GM12878 (cell line): ENCODE results near the gene RGS11. TPM values are rescaled to one million over a fixed set of nuclear protein-coding genes. Genes with fewer than 3 reads are reported as not detected.

ENCODE experiments used
- ATAC-seq: fragments of 200-7000 bp; cut with Tn5 transposase; 3 replicates; pipeline ENCODE4 v1.9.1; 2020; ENCODE audit warnings: mild to moderate bottlenecking, moderate library complexity
- BruUV-seq: library from RNA; stranded (reverse); fragments of 400-500 nt; replicated peaks from 2 replicates; lab custom pipeline; 2021; lab: Mats Ljungman, UMichigan
- CTCF ChIA-PET: fragments of 300-600 bp; sonication (Branson Sonifier 250); formaldehyde crosslinking; extraction: SDS; loops from one replicate; lab custom pipeline; 2021; ENCODE audit warnings: inconsistent platforms; lab: Yijun Ruan, JAX
- POLR2A ChIA-PET: fragments of 350-600 bp; formaldehyde crosslinking; extraction: SDS; loops from one replicate; lab custom pipeline; 2021; ENCODE audit warnings: inconsistent platforms; lab: Charles Lee
- RAD21 ChIA-PET: fragments of 300-600 bp; sonication (Branson Sonifier 250); formaldehyde crosslinking; loops from one replicate; lab custom pipeline; 2023; ENCODE audit warnings: antibody characterized with exemption; ENCODE audit not compliant: unreplicated experiment; lab: Charles Lee
- SMC1A ChIA-PET: fragments of 300-600 bp; sonication (Branson Sonifier 250); formaldehyde crosslinking; loops from one replicate; lab custom pipeline; 2023; ENCODE audit not compliant: unreplicated experiment, uncharacterized antibody; lab: Charles Lee
- DNase-seq: peaks from one replicate; pipeline ENCODE4 v3.0.0-alpha.2; 2011; ENCODE audit warnings: low read depth, low spot score
- FAIRE-seq: peaks from 3 replicates; lab custom pipeline; 2011; peaks lifted over from hg19 to GRCh38; lab: Jason Lieb, UNC
- H2AFZ ChIP-seq: 2 replicates; pipeline ENCODE4 v1.6.0; 2011; ENCODE audit warnings: low read depth, low read length, control low read depth; ENCODE audit not compliant: control insufficient read depth
- H3K27ac ChIP-seq: 2 replicates; pipeline ENCODE4 v1.5.1; 2011; ENCODE audit warnings: control low read depth; ENCODE audit not compliant: control insufficient read depth, insufficient read depth
- H3K27me3 ChIP-seq, 2 experiments: replicated peaks in 1 of 2; 2 replicates each; pipeline versions ENCODE4 v1.6.0 to v1.6.1; 2011; ENCODE audit warnings: low read length in 1 of 2; ENCODE audit not compliant: control insufficient read depth in 2 of 2, insufficient read depth in 2 of 2
- H3K36me3 ChIP-seq, 2 experiments: 2 replicates each; pipeline ENCODE4 v1.5.1; 2011; ENCODE audit warnings: low read length in 1 of 2; ENCODE audit not compliant: control insufficient read depth in 2 of 2, insufficient read depth in 2 of 2
- H3K4me1 ChIP-seq: 2 replicates; pipeline ENCODE4 v1.6.1; 2011; ENCODE audit warnings: mild to moderate bottlenecking, low read length, moderate library complexity, mixed read lengths; ENCODE audit not compliant: control insufficient read depth, insufficient read depth
- H3K4me2 ChIP-seq: 2 replicates; pipeline ENCODE4 v1.6.0; 2011; ENCODE audit warnings: control low read depth; ENCODE audit not compliant: control insufficient read depth, insufficient read depth
- H3K4me3 ChIP-seq: fragments of 200-600 bp; sonication (generic); 2 replicates; pipeline ENCODE4 v1.5.1; 2016
- H3K79me2 ChIP-seq: 2 replicates; pipeline ENCODE4 v1.6.0; 2011; ENCODE audit warnings: low read length; ENCODE audit not compliant: control insufficient read depth, insufficient read depth
- H3K9ac ChIP-seq: 2 replicates; pipeline ENCODE4 v1.8.0; 2011; ENCODE audit warnings: low read length, control low read depth, mixed read lengths; ENCODE audit not compliant: control insufficient read depth, insufficient read depth
- H3K9me3 ChIP-seq: replicated peaks from 3 replicates; pipeline ENCODE4 v1.5.1; 2011; ENCODE audit warnings: mild to moderate bottlenecking, low read length; ENCODE audit not compliant: control insufficient read depth, insufficient read depth
- H4K20me1 ChIP-seq: 2 replicates; pipeline ENCODE4 v1.6.0; 2011; ENCODE audit not compliant: control insufficient read depth, insufficient read depth
- BCLAF1 ChIP-seq: fragments of 450-650 bp; IDR thresholded peaks from 2 replicates; pipeline ENCODE4 v1.6.1; 2017; ENCODE audit warnings: antibody characterized with exemption, mild to moderate bottlenecking, moderate library complexity
- BHLHE40 ChIP-seq, 2 experiments: fragments of 450-650 bp in 1 of 2; IDR thresholded peaks; 2 replicates each; pipeline ENCODE4 v1.6.1; 2011 to 2017; ENCODE audit warnings: low read depth in 2 of 2, borderline replicate concordance in 1 of 2, improper control_type of control experiment in 1 of 2, low read length in 1 of 2, mild to moderate bottlenecking in 1 of 2
- CEBPB ChIP-seq, 2 experiments: fragments of 150-350 bp in 1 of 2; IDR thresholded peaks; 2 replicates each; pipeline ENCODE4 v1.6.1; 2012 to 2014; ENCODE audit warnings: low read depth in 2 of 2, low read length in 2 of 2, borderline replicate concordance in 1 of 2, inconsistent platforms in 1 of 2
- E4F1 ChIP-seq: fragments of 450-650 bp; IDR thresholded peaks from 2 replicates; pipeline ENCODE4 v1.6.1; 2018; ENCODE audit warnings: borderline replicate concordance, mild to moderate bottlenecking; ENCODE audit not compliant: partially characterized antibody
- EED ChIP-seq: sonication (generic); IDR thresholded peaks from 2 replicates; pipeline ENCODE4 v1.6.1; 2016; ENCODE audit warnings: antibody characterized with exemption, low read depth
- GATAD2B ChIP-seq: fragments of 450-650 bp; conservative IDR thresholded peaks from 2 replicates; pipeline ENCODE4 v1.6.1; 2017; ENCODE audit warnings: low read depth, mild to moderate bottlenecking, moderate library complexity
- IKZF1 ChIP-seq: fragments of 450-650 bp; conservative IDR thresholded peaks from 2 replicates; pipeline ENCODE4 v1.6.1; 2017; ENCODE audit warnings: antibody characterized with exemption, mild to moderate bottlenecking
- KLF5 ChIP-seq: fragments of 450-650 bp; IDR thresholded peaks from 2 replicates; pipeline ENCODE4 v1.6.1; 2014; ENCODE audit warnings: mild to moderate bottlenecking; ENCODE audit not compliant: partially characterized antibody
- LARP7 ChIP-seq: fragments of 450-650 bp; IDR thresholded peaks from 2 replicates; pipeline ENCODE4 v1.6.1; 2017; ENCODE audit warnings: mild to moderate bottlenecking
- MTA3 ChIP-seq: IDR thresholded peaks from 2 replicates; pipeline ENCODE4 v1.6.1; 2012; ENCODE audit warnings: low read length, inconsistent platforms, borderline replicate concordance
- MXI1 ChIP-seq: fragments of 150-350 bp; IDR thresholded peaks from 2 replicates; pipeline ENCODE4 v1.6.1; 2011; ENCODE audit warnings: low read depth, mild to moderate bottlenecking, inconsistent platforms, low read length, improper control_type of control experiment
- NFIC ChIP-seq: IDR thresholded peaks from 2 replicates; pipeline ENCODE4 v1.6.1; 2012; ENCODE audit warnings: low read depth, mild to moderate bottlenecking, inconsistent platforms, low read length, moderate library complexity
- NR2C1 ChIP-seq: fragments of 450-650 bp; IDR thresholded peaks from 2 replicates; pipeline ENCODE4 v1.6.1; 2017; ENCODE audit warnings: antibody characterized with exemption, mild to moderate bottlenecking, moderate library complexity
- PAX5 ChIP-seq: IDR thresholded peaks from 2 replicates; pipeline ENCODE4 v1.6.1; 2011; ENCODE audit warnings: low read depth, low read length, borderline replicate concordance
- YBX1 ChIP-seq: fragments of 450-650 bp; IDR thresholded peaks from 2 replicates; pipeline ENCODE4 v1.6.1; 2016; ENCODE audit warnings: antibody characterized with exemption
- WGBS: methylation state at CpG from one replicate; pipeline ENCODE4 v1.1.6; 2016; ENCODE audit warnings: low lambda C conversion rate; ENCODE audit not compliant: insufficient replicate concordance, insufficient coverage; ENCODE audit errors: missing lambda C conversion rate; 5-methylcytosine and 5-hydroxymethylcytosine counted together
- in situ Hi-C: fragments of 300-500 bp; cut with MboI; formaldehyde crosslinking; loops from 9 replicates; pipeline ENCODE4 v1.14.3; 2018; ENCODE audit warnings: mixed read lengths
- intact Hi-C: fragments of 100-400 bp; cut with micrococcal nuclease; formaldehyde crosslinking; loops from one replicate; pipeline ENCODE4 v1.14.2; 2022; ENCODE audit not compliant: unreplicated experiment
- polyA plus RNA-seq, 11 experiments: library from polyadenylated mRNA; depleted of rRNA in 4 of 11; unstranded in 6 of 11; stranded (reverse) in 5 of 11; fragments of >200 nt; fragmentation: Nextera tagmentation in 4 of 11; fragmentation: Illumina TruSeq in 1 of 11; extraction: Ambion mirVana in 4 of 11; extraction: Trizol in 1 of 11; gene quantifications; 1 replicate in 1 of 11; 2 replicates in 10 of 11; pipeline versions ENCODE4 v1.2.1 to v1.2.3, GENCODE V29; 2011 to 2016; ENCODE audit warnings: inconsistent platforms in 2 of 11, missing spikeins in 2 of 11, low read depth in 1 of 11
- total RNA-seq, 4 experiments: library from RNA; depleted of rRNA in 3 of 4; stranded (reverse); fragments of >200 nt in 3 of 4; fragmentation: Illumina TruSeq in 1 of 4; extraction: Trizol in 1 of 4; gene quantifications; 2 replicates each; pipeline versions ENCODE4 v1.2.1 to v1.2.3, GENCODE V29; 2013 to 2021
- TF ChIP-seq, protein P1 (sequence below): IDR thresholded peaks from 2 replicates; pipeline ENCODE4 v1.6.1; 2011; ENCODE audit warnings: low read depth, mild to moderate bottlenecking, low read length, moderate library complexity, borderline replicate concordance; ENCODE audit errors: extremely low read depth

RGS11 gene
- total and polyA plus RNA-seq, 10 of the 15 experiments (the other 5 are each of a cell fraction or from before 2014, with no cell fraction given), result 0.04 TPM; not detected in 9

GRCh38 chr16:290015-290680 is 14.4 kb upstream of the RGS11 start (continued):
- TF ChIP-seq NFIC, result no peak

DNA sequence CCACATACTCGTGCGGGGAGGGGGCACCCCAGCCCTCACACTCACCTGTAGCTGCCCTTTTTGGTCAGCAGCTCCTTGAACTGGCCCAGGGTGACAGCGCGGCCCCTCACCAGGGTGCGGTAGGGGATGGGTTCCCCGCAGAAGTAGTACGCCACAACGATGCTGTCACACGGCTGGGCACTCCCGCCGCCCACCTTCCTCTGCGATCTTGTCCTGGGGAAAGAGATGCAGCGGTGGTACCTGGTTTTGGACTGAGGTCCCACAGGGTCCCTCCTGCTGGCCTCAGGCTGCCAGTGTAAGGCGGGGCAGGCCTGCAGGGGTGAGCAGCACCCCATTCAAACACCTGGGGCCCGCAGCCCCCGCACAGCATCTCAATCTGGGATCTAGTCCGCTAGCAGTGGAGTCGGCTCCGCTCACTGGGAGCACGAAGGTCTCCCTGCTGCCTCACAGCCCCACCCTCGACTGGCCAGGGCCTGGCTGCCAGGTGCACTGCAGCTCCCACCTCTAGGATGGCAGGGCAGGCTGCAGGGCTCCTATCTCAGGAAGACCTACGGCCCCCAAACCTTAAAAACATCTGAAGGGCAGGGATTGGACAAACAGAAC is 13.8 kb upstream of the RGS11 start:
- FAIRE-seq (no peak), DNase-seq (no peak), ATAC-seq (no peak)
- Histone ChIP-seq H3K9ac (no peak overlapping the region), H3K4me1 (no peaks in the 10 kb centered on the region), H3K27ac (no peak overlapping the region), H2AFZ (no peak overlapping the region), H3K36me3 (peaks cover 0 to 13% of the 10 kb centered on the region in 2 experiments; a peak in 2 of 4 replicates), H3K79me2 (no peaks in the 10 kb centered on the region), H3K4me2 (no peak overlapping the region), H4K20me1 (no peaks in the 10 kb centered on the region), H3K9me3 (no peaks in the 10 kb centered on the region), H3K27me3 (no peaks in the 10 kb centered on the region), H3K4me3 (no peak overlapping the region)
- BruUV-seq, result no TSS peak
- ChIA-PET CTCF (no interaction called here), POLR2A (no interaction called here), RAD21 (no interaction called here), SMC1A (no interaction called here)
- WGBS, result 88% methylated on average over 22 of the region's 22 CpGs
- in situ Hi-C loops, result no loop called here
- intact Hi-C loops, result no loop called here
- TF ChIP-seq, protein P1, sequence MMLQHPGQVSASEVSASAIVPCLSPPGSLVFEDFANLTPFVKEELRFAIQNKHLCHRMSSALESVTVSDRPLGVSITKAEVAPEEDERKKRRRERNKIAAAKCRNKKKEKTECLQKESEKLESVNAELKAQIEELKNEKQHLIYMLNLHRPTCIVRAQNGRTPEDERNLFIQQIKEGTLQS, result no peak
- TF ChIP-seq CEBPB (IDR thresholded peaks at IDR 0.05; ENCODE audit: borderline replicate concordance in 1 of 2, low read depth in 2 of 2, low read length in 2 of 2), result no peak
- no peak for TF ChIP-seq MTA3
- TF ChIP-seq E4F1, result no peak
- TF ChIP-seq KLF5, result no peak
- TF ChIP-seq EED, result no peak
- no peak for TF ChIP-seq LARP7
- TF ChIP-seq MXI1, result no peak
- no peak for TF ChIP-seq BHLHE40 (IDR thresholded peaks at IDR 0.05; ENCODE audit: borderline replicate concordance in 1 of 2, low read depth in 2 of 2, low read length in 1 of 2)
- no peak for TF ChIP-seq IKZF1
- no peak for TF ChIP-seq BCLAF1
- no peak for TF ChIP-seq GATAD2B
- TF ChIP-seq YBX1, result no peak
- no peak for TF ChIP-seq NR2C1
- TF ChIP-seq PAX5, result no peak
